Camera-type eye (tissue), 1 donor: ENCODE measurements around the gene HLA-DQA2. TPM values are rescaled to one million over a fixed set of nuclear protein-coding genes. Genes with fewer than 3 reads are reported as not detected.

Experiments
- total RNA-seq: library from RNA; depleted of rRNA; stranded (reverse); fragments of >200 nt; gene quantifications from one replicate; pipeline ENCODE4 v1.2.3, GENCODE V29; 2014

The HLA-DQA2 gene
- total RNA-seq, result not detected

GRCh38 chr6:32741031-32741960 lies at the start of gene HLA-DQA2:
Gene HLA-DQA2, plus strand, starts transcription at chr6:32741391. Its CDS starts 53 bp downstream, at chr6:32741444.

GRCh38 chr6:32763421-32763820 lies 22.2 kb downstream of the HLA-DQA2 start, which contains the start of gene HLA-DQB2:
Gene HLA-DQB2, minus strand, starts transcription at chr6:32763532. Its CDS starts 62 bp downstream, at chr6:32763470.

Other genes with a start within 250 kb of the HLA-DQA2 start
- gene HLA-DRB5, start 211.1 kb upstream of the HLA-DQA2 start, total RNA-seq, result not detected
- 6.3 TPM for gene HLA-DRB1, start 151.5 kb upstream of the HLA-DQA2 start, total RNA-seq
- gene HLA-DQA1, start 104.0 kb upstream of the HLA-DQA2 start, total RNA-seq, result 0.38 TPM
- 0.27 TPM for gene HLA-DQB1, start 74.7 kb upstream of the HLA-DQA2 start, total RNA-seq
- not detected for gene HLA-DQB2, start 22.1 kb downstream of the HLA-DQA2 start, total RNA-seq
- not detected for gene HLA-DOB, start 75.6 kb downstream of the HLA-DQA2 start, total RNA-seq
- gene TAP2, start 97.3 kb downstream of the HLA-DQA2 start, total RNA-seq, result 6.2 TPM
- 10.6 TPM for gene PSMB8, start 102.7 kb downstream of the HLA-DQA2 start, total RNA-seq
- 12.8 TPM for gene TAP1, start 112.3 kb downstream of the HLA-DQA2 start, total RNA-seq
- 4.0 TPM for gene PSMB9, start 112.8 kb downstream of the HLA-DQA2 start, total RNA-seq
- 4.9 TPM for gene HLA-DMB, start 199.6 kb downstream of the HLA-DQA2 start, total RNA-seq
- 2.6 TPM for gene HLA-DMA, start 211.7 kb downstream of the HLA-DQA2 start, total RNA-seq
- 125 TPM for gene BRD2, start 227.2 kb downstream of the HLA-DQA2 start, total RNA-seq